ENCODE measurements around the gene CLINT1. TPM values are rescaled to one million over a fixed set of nuclear protein-coding genes. Genes with fewer than 3 reads are reported as not detected.

CLINT1 gene
- total and polyA plus RNA-seq, 12 donors = 17.1 to 101 (median 64.7) TPM

GRCh38 chr5:157764531-157764930, 94.4 kb downstream of the CLINT1 start:
- H3K27me3 ChIP-seq = no peaks in the 10 kb centered on the region
- no peak overlapping the region for H3K27ac ChIP-seq
- intact Hi-C loops (cut with DNase I) = no loop called here
- peak in 1 of 7 donors; percentile 38 for DNase-seq
- no peak overlapping the region for H3K4me3 ChIP-seq
- no peaks in the 10 kb centered on the region for H3K9me3 ChIP-seq (replicated peaks in 1 of 3)
- WGBS, 4 donors = 56 to 78% (median 73%) methylated on average over 4 to 6 of the region's 6 CpGs
- peaks cover 0 to 6% of the 10 kb centered on the region in 2 donors for H3K4me1 ChIP-seq (replicated peaks in 1 of 2)
- no peaks in the 10 kb centered on the region for H3K36me3 ChIP-seq (replicated peaks in 1 of 2)
- TF ChIP-seq CTCF (IDR thresholded peaks at IDR 0.05) = no peak
- no peak for TF ChIP-seq POLR2A (IDR thresholded peaks at IDR 0.05)

GRCh38 chr5:157761690-157762621, 97.0 kb downstream of the CLINT1 start:
- no peaks in the 10 kb centered on the region for H3K27me3 ChIP-seq
- TF ChIP-seq POLR2A (IDR thresholded peaks at IDR 0.05) (no peak), CTCF (IDR thresholded peaks at IDR 0.05) (peak; percentile 65 to 88 (median 74))
- no peak overlapping the region for H3K4me3 ChIP-seq
- intact Hi-C loops (cut with DNase I) = no loop called here
- DNase-seq = peak; percentile 38 to 67 (median 51)
- 25 to 31% (median 28%) methylated on average over 10 of the region's 10 CpGs for WGBS, 4 donors
- no peaks in the 10 kb centered on the region for H3K36me3 ChIP-seq (replicated peaks in 1 of 2)
- H3K9me3 ChIP-seq (replicated peaks in 1 of 3) = no peaks in the 10 kb centered on the region
- H3K4me1 ChIP-seq (replicated peaks in 1 of 2) = peaks cover 0 to 6% of the 10 kb centered on the region in 2 donors
- H3K27ac ChIP-seq = no peak overlapping the region

- TF ChIP-seq POLR2A (IDR thresholded peaks at IDR 0.05) (no peak), CTCF (IDR thresholded peaks at IDR 0.05) (no peak)
- no peak overlapping the region for H3K27ac ChIP-seq
- H3K9me3 ChIP-seq (replicated peaks in 1 of 3) = no peaks in the 10 kb centered on the region
- H3K27me3 ChIP-seq = no peaks in the 10 kb centered on the region
- H3K4me1 ChIP-seq (replicated peaks in 1 of 2) = peaks cover 0 to 6% of the 10 kb centered on the region in 2 donors
- no peak overlapping the region for H3K4me3 ChIP-seq
- intact Hi-C loops (cut with DNase I) = no loop called here
- DNase-seq = no peak
- WGBS, 4 donors = 50 to 100% (median 91%) methylated on average over 1 of the region's 1 CpG
- H3K36me3 ChIP-seq (replicated peaks in 1 of 2) = peaks cover 0 to 13% of the 10 kb centered on the region in 2 donors
Measured at GRCh38 chr5:157758706-157759105, 100.2 kb downstream of the CLINT1 start.

- DNase-seq = no peak
- H3K36me3 ChIP-seq (replicated peaks in 1 of 2) = peaks cover 0 to 28% of the 10 kb centered on the region in 2 donors
- no peak overlapping the region for H3K4me3 ChIP-seq
- WGBS, 4 donors = 91 to 99% (median 98%) methylated on average over 3 of the region's 3 CpGs
- no peaks in the 10 kb centered on the region for H3K9me3 ChIP-seq (replicated peaks in 1 of 3)
- H3K27me3 ChIP-seq = no peaks in the 10 kb centered on the region
- intact Hi-C loops (cut with DNase I) = no loop called here
- no peak overlapping the region for H3K27ac ChIP-seq
- H3K4me1 ChIP-seq (replicated peaks in 1 of 2) = no peaks in the 10 kb centered on the region
- TF ChIP-seq POLR2A (IDR thresholded peaks at IDR 0.05) (no peak), CTCF (IDR thresholded peaks at IDR 0.05) (no peak)
Measured at GRCh38 chr5:157756122-157756521, 102.8 kb downstream of the CLINT1 start.

Measured in adrenal gland (tissue), 12 donors.